Measurements from ENCODE around the gene KCND1.

GRCh38 chrX:48969471-48969870 is 2.2 kb downstream of the KCND1 start:
- TF ChIP-seq CTCF (IDR thresholded peaks at IDR 0.05; ENCODE audit: insufficient read depth, low read length, poor library complexity, severe bottlenecking): no peak
- no peak for TF ChIP-seq EZH2phosphoT487 (conservative IDR thresholded peaks at IDR 0.05; ENCODE audit: low read length)
